Measurements from ENCODE around the gene POTEG.
"Not testable (repeated sequence)": the region's sequence is repeated elsewhere in the genome, so short reads cannot be mapped to it uniquely, and the experiment has no call there.

The POTEG gene

GRCh38 chr14:19434241-19434640, at the start of gene POTEG:
POTEG (minus strand) TSS chr14:19434341; CDS start chr14:19434289, 52 bp downstream.
- not testable (repeated sequence) for DNase-seq (ENCODE audit: low read depth in 2 of 2)

- DNase-seq (ENCODE audit: low read depth in 2 of 2), result not testable (repeated sequence)
Observed at GRCh38 chr14:19482093-19482492, 48.0 kb upstream of the POTEG start.

GRCh38 chr14:19481421-19481820, 47.3 kb upstream of the POTEG start:
- not testable (repeated sequence) for DNase-seq (ENCODE audit: low read depth in 2 of 2)

- DNase-seq (ENCODE audit: low read depth in 2 of 2), result not testable (repeated sequence)
Observed at GRCh38 chr14:19480491-19480890, 46.4 kb upstream of the POTEG start.

- DNase-seq (ENCODE audit: low read depth in 2 of 2), result not testable (repeated sequence)
Observed at GRCh38 chr14:19445761-19446160, 11.6 kb upstream of the POTEG start.

GRCh38 chr14:19439826-19440225, 5.7 kb upstream of the POTEG start:
- DNase-seq (ENCODE audit: low read depth in 2 of 2), result not testable (repeated sequence)

GRCh38 chr14:19439219-19439618, 5.1 kb upstream of the POTEG start:
- DNase-seq (ENCODE audit: low read depth in 2 of 2), result not testable (repeated sequence)

- DNase-seq (ENCODE audit: low read depth in 2 of 2), result not testable (repeated sequence)
Observed at GRCh38 chr14:19437126-19437443, 2.9 kb upstream of the POTEG start.

GRCh38 chr14:19436311-19437125, 2.4 kb upstream of the POTEG start:
- DNase-seq (ENCODE audit: low read depth in 2 of 2), result not testable (repeated sequence)

GRCh38 chr14:19435852-19436251, 1.7 kb upstream of the POTEG start:
- DNase-seq (ENCODE audit: low read depth in 2 of 2), result not testable (repeated sequence)

- DNase-seq (ENCODE audit: low read depth in 2 of 2), result not testable (repeated sequence)
Observed at GRCh38 chr14:19434891-19435290, 750 bp upstream of the POTEG start.

GRCh38 chr14:19433765-19434164, 376 bp downstream of the POTEG start:
- DNase-seq (ENCODE audit: low read depth in 2 of 2), result not testable (repeated sequence)

GRCh38 chr14:19408519-19408918, 25.6 kb downstream of the POTEG start:
- not testable (repeated sequence) for DNase-seq (ENCODE audit: low read depth in 2 of 2)

GRCh38 chr14:19402097-19402496, 32.0 kb downstream of the POTEG start:
- DNase-seq (ENCODE audit: low read depth in 2 of 2), result not testable (repeated sequence)

- DNase-seq (ENCODE audit: low read depth in 2 of 2), result not testable (repeated sequence)
Observed at GRCh38 chr14:19394727-19395126, 39.4 kb downstream of the POTEG start.

GRCh38 chr14:19390230-19390629, 43.9 kb downstream of the POTEG start:
- not testable (repeated sequence) for DNase-seq (ENCODE audit: low read depth in 2 of 2)

GRCh38 chr14:19388741-19389140, 45.4 kb downstream of the POTEG start:
- not testable (repeated sequence) for DNase-seq (ENCODE audit: low read depth in 2 of 2)

- not testable (repeated sequence) for DNase-seq (ENCODE audit: low read depth in 2 of 2)
Observed at GRCh38 chr14:19386996-19387395, 47.1 kb downstream of the POTEG start.

GRCh38 chr14:19386309-19386708, 47.8 kb downstream of the POTEG start:
- DNase-seq (ENCODE audit: low read depth in 2 of 2), result not testable (repeated sequence)

- not testable (repeated sequence) for DNase-seq (ENCODE audit: low read depth in 2 of 2)
Observed at GRCh38 chr14:19384088-19384781, 49.9 kb downstream of the POTEG start.

- not testable (repeated sequence) for DNase-seq (ENCODE audit: low read depth in 2 of 2)
Observed at GRCh38 chr14:19383008-19383584, 51.0 kb downstream of the POTEG start.

- not testable (repeated sequence) for DNase-seq (ENCODE audit: low read depth in 2 of 2)
Observed at GRCh38 chr14:19380137-19380536, 54.0 kb downstream of the POTEG start.

Measured in stimulated activated CD8-positive, alpha-beta memory T cell treated with anti-CD3 and anti-CD28 coated beads, Interleukin-7, amount 100 ng/mL, for 4 hours (primary cell).